ENCODE measurements around the gene PARN.

PARN gene

GRCh38 chr16:14496047-14496770 is 133.9 kb downstream of the PARN start:
- no peak for FAIRE-seq
- TF ChIP-seq POLR2A (IDR thresholded peaks at IDR 0.05; ENCODE audit: low read depth, low read length): no peak
- no peak for TF ChIP-seq PAX5 (IDR thresholded peaks at IDR 0.05; ENCODE audit: insufficient read depth, low read length, severe bottlenecking)
- TF ChIP-seq POU2F2 (IDR thresholded peaks at IDR 0.05; ENCODE audit: low read depth, low read length): no peak
- no peak for TF ChIP-seq POLR2AphosphoS5 (IDR thresholded peaks at IDR 0.05; ENCODE audit: low read depth, low read length)
- no peak for TF ChIP-seq TAF1 (IDR thresholded peaks at IDR 0.05; ENCODE audit: low read depth, low read length)
- TF ChIP-seq SPI1 (IDR thresholded peaks at IDR 0.05; ENCODE audit: low read depth, low read length): no peak

GRCh38 chr16:14495213-14496046 is 134.6 kb downstream of the PARN start:
- no peak for DNase-seq (ENCODE audit: insufficient read length, low spot score)
- TF ChIP-seq PAX5 (IDR thresholded peaks at IDR 0.05; ENCODE audit: insufficient read depth, low read length, severe bottlenecking) (no peak), TAF1 (IDR thresholded peaks at IDR 0.05; ENCODE audit: low read depth, low read length) (no peak), SPI1 (IDR thresholded peaks at IDR 0.05; ENCODE audit: low read depth, low read length) (no peak), POU2F2 (IDR thresholded peaks at IDR 0.05; ENCODE audit: low read depth, low read length) (no peak), POLR2AphosphoS5 (IDR thresholded peaks at IDR 0.05; ENCODE audit: low read depth, low read length) (no peak), POLR2A (IDR thresholded peaks at IDR 0.05; ENCODE audit: low read depth, low read length) (no peak)
- no peak for FAIRE-seq

More at GRCh38 chr16:14496047-14496770, 133.9 kb downstream of the PARN start:
- no peak for DNase-seq (ENCODE audit: insufficient read length, low spot score)

- FAIRE-seq: no peak
- TF ChIP-seq POU2F2 (IDR thresholded peaks at IDR 0.05; ENCODE audit: low read depth, low read length) (no peak), TAF1 (IDR thresholded peaks at IDR 0.05; ENCODE audit: low read depth, low read length) (no peak)
- no peak for DNase-seq (ENCODE audit: insufficient read length, low spot score)
Observed at GRCh38 chr16:14494396-14494966, 135.6 kb downstream of the PARN start.

- DNase-seq (ENCODE audit: insufficient read length, low spot score) (no peak), FAIRE-seq (no peak)
- TF ChIP-seq POLR2AphosphoS5 (IDR thresholded peaks at IDR 0.05; ENCODE audit: low read depth, low read length): no peak
- TF ChIP-seq POLR2A (IDR thresholded peaks at IDR 0.05; ENCODE audit: low read depth, low read length): no peak
- TF ChIP-seq SPI1 (IDR thresholded peaks at IDR 0.05; ENCODE audit: low read depth, low read length): no peak
- no peak for TF ChIP-seq PAX5 (IDR thresholded peaks at IDR 0.05; ENCODE audit: insufficient read depth, low read length, severe bottlenecking)
- no peak for TF ChIP-seq POU2F2 (IDR thresholded peaks at IDR 0.05; ENCODE audit: low read depth, low read length)
- no peak for TF ChIP-seq TAF1 (IDR thresholded peaks at IDR 0.05; ENCODE audit: low read depth, low read length)
Observed at GRCh38 chr16:14493791-14494190, 136.3 kb downstream of the PARN start.

GRCh38 chr16:14492614-14493013 is 137.4 kb downstream of the PARN start:
- no peak for FAIRE-seq
- DNase-seq (ENCODE audit: insufficient read length, low spot score): no peak
- TF ChIP-seq POLR2A (IDR thresholded peaks at IDR 0.05; ENCODE audit: low read depth, low read length) (no peak), TAF1 (IDR thresholded peaks at IDR 0.05; ENCODE audit: low read depth, low read length) (no peak), PAX5 (IDR thresholded peaks at IDR 0.05; ENCODE audit: insufficient read depth, low read length, severe bottlenecking) (no peak)

GRCh38 chr16:14491861-14492529 is 138.1 kb downstream of the PARN start:
- no peak for DNase-seq (ENCODE audit: insufficient read length, low spot score)
- FAIRE-seq: peak; percentile 26
- no peak for TF ChIP-seq SPI1 (IDR thresholded peaks at IDR 0.05; ENCODE audit: low read depth, low read length)
- no peak for TF ChIP-seq POLR2AphosphoS5 (IDR thresholded peaks at IDR 0.05; ENCODE audit: low read depth, low read length)
- no peak for TF ChIP-seq TAF1 (IDR thresholded peaks at IDR 0.05; ENCODE audit: low read depth, low read length)
- TF ChIP-seq POU2F2 (IDR thresholded peaks at IDR 0.05; ENCODE audit: low read depth, low read length): no peak
- no peak for TF ChIP-seq POLR2A (IDR thresholded peaks at IDR 0.05; ENCODE audit: low read depth, low read length)
- no peak for TF ChIP-seq PAX5 (IDR thresholded peaks at IDR 0.05; ENCODE audit: insufficient read depth, low read length, severe bottlenecking)

GRCh38 chr16:14490235-14490634 is 139.8 kb downstream of the PARN start:
- DNase-seq (ENCODE audit: insufficient read length, low spot score) (no peak), FAIRE-seq (no peak)
- no peak for TF ChIP-seq TAF1 (IDR thresholded peaks at IDR 0.05; ENCODE audit: low read depth, low read length)
- no peak for TF ChIP-seq POLR2A (IDR thresholded peaks at IDR 0.05; ENCODE audit: low read depth, low read length)
- TF ChIP-seq SPI1 (IDR thresholded peaks at IDR 0.05; ENCODE audit: low read depth, low read length): no peak
- TF ChIP-seq PAX5 (IDR thresholded peaks at IDR 0.05; ENCODE audit: insufficient read depth, low read length, severe bottlenecking): no peak
- TF ChIP-seq POLR2AphosphoS5 (IDR thresholded peaks at IDR 0.05; ENCODE audit: low read depth, low read length): no peak
- TF ChIP-seq POU2F2 (IDR thresholded peaks at IDR 0.05; ENCODE audit: low read depth, low read length): no peak

- TF ChIP-seq PAX5 (IDR thresholded peaks at IDR 0.05; ENCODE audit: insufficient read depth, low read length, severe bottlenecking): no peak
- TF ChIP-seq POLR2AphosphoS5 (IDR thresholded peaks at IDR 0.05; ENCODE audit: low read depth, low read length): no peak
- no peak for TF ChIP-seq SPI1 (IDR thresholded peaks at IDR 0.05; ENCODE audit: low read depth, low read length)
- TF ChIP-seq TAF1 (IDR thresholded peaks at IDR 0.05; ENCODE audit: low read depth, low read length): no peak
- no peak for TF ChIP-seq POU2F2 (IDR thresholded peaks at IDR 0.05; ENCODE audit: low read depth, low read length)
- TF ChIP-seq POLR2A (IDR thresholded peaks at IDR 0.05; ENCODE audit: low read depth, low read length): no peak
- DNase-seq (ENCODE audit: insufficient read length, low spot score): peak; percentile 25
- FAIRE-seq: no peak
Observed at GRCh38 chr16:14489460-14489859, 140.6 kb downstream of the PARN start.

GRCh38 chr16:14487579-14487978 is 142.5 kb downstream of the PARN start:
- DNase-seq (ENCODE audit: insufficient read length, low spot score) (no peak), FAIRE-seq (no peak)
- TF ChIP-seq SPI1 (IDR thresholded peaks at IDR 0.05; ENCODE audit: low read depth, low read length) (0 out of 2 replicates have a peak, but pooled peaks have one; percentile 24), PAX5 (IDR thresholded peaks at IDR 0.05; ENCODE audit: insufficient read depth, low read length, severe bottlenecking) (no peak)
